HEK293T (cell line): ENCODE results near the gene HIC1.

Experiments used
- CTCF ChIA-PET: fragments of 350-600 bp; formaldehyde crosslinking; extraction: SDS; loops from one replicate; lab custom pipeline; 2021; ENCODE audit warnings: antibody characterized with exemption, inconsistent platforms; lab: Yijun Ruan, JAX
- POLR2A ChIA-PET: fragments of 350-600 bp; formaldehyde crosslinking; extraction: SDS; loops from one replicate; lab custom pipeline; 2020; ENCODE audit warnings: antibody characterized with exemption, inconsistent platforms; lab: Yijun Ruan, JAX
- DNase-seq: peaks from one replicate; pipeline ENCODE4 v3.0.0; 2012; ENCODE audit warnings: mixed read lengths; ENCODE audit errors: extremely low spot score
- ARNT ChIP-seq: fragments of 450-650 bp; IDR thresholded peaks from 2 replicates; pipeline ENCODE4 v1.6.1; 2017; ENCODE audit warnings: mild to moderate bottlenecking
- BHLHE40 ChIP-seq: fragments of 450-650 bp; IDR thresholded peaks from 2 replicates; pipeline ENCODE4 v1.6.1; 2016; ENCODE audit warnings: mild to moderate bottlenecking, moderate library complexity, borderline replicate concordance
- CTBP1 ChIP-seq: fragments of 450-650 bp; IDR thresholded peaks from 2 replicates; pipeline ENCODE4 v1.6.1; 2016; ENCODE audit warnings: borderline replicate concordance
- ELF4 ChIP-seq: fragments of 450-650 bp; IDR thresholded peaks from 2 replicates; pipeline ENCODE4 v1.6.1; 2017; ENCODE audit warnings: antibody characterized with exemption
- FOXA1 ChIP-seq: fragments of 450-650 bp; IDR thresholded peaks from 2 replicates; pipeline ENCODE4 v1.6.1; 2016; ENCODE audit warnings: mild to moderate bottlenecking
- FOXK2 ChIP-seq: fragments of 450-650 bp; IDR thresholded peaks from 2 replicates; pipeline ENCODE4 v1.6.1; 2016; ENCODE audit warnings: mild to moderate bottlenecking
- FOXM1 ChIP-seq: fragments of 450-650 bp; IDR thresholded peaks from 2 replicates; pipeline ENCODE4 v1.6.1; 2017; ENCODE audit warnings: mild to moderate bottlenecking, borderline replicate concordance
- HDGF ChIP-seq: fragments of 450-650 bp; IDR thresholded peaks from 2 replicates; pipeline ENCODE4 v1.6.1; 2017; ENCODE audit warnings: antibody characterized with exemption, borderline replicate concordance
- L3MBTL2 ChIP-seq: fragments of 450-650 bp; conservative IDR thresholded peaks from 2 replicates; pipeline ENCODE4 v1.6.1; 2016; ENCODE audit warnings: mild to moderate bottlenecking
- LEF1 ChIP-seq: fragments of 450-650 bp; IDR thresholded peaks from 2 replicates; pipeline ENCODE4 v1.6.1; 2017; ENCODE audit warnings: mild to moderate bottlenecking, borderline replicate concordance
- NFRKB ChIP-seq: fragments of 450-650 bp; IDR thresholded peaks from 2 replicates; pipeline ENCODE4 v1.6.1; 2016; ENCODE audit warnings: mild to moderate bottlenecking, moderate library complexity
- SP1 ChIP-seq: fragments of 450-650 bp; IDR thresholded peaks from 2 replicates; pipeline ENCODE4 v1.6.1; 2017
- SUZ12 ChIP-seq: fragments of 450-650 bp; IDR thresholded peaks from 2 replicates; pipeline ENCODE4 v1.6.1; 2016; ENCODE audit warnings: mild to moderate bottlenecking
- TARDBP ChIP-seq: fragments of 450-650 bp; IDR thresholded peaks from 2 replicates; pipeline ENCODE4 v1.6.1; 2016
- ZNF384 ChIP-seq: fragments of 450-650 bp; IDR thresholded peaks from 2 replicates; pipeline ENCODE4 v1.6.1; 2016
- TF ChIP-seq, protein P1 (sequence below): fragments of 450-650 bp; IDR thresholded peaks from 2 replicates; pipeline ENCODE4 v1.6.1; 2016

Gene HIC1

DNA sequence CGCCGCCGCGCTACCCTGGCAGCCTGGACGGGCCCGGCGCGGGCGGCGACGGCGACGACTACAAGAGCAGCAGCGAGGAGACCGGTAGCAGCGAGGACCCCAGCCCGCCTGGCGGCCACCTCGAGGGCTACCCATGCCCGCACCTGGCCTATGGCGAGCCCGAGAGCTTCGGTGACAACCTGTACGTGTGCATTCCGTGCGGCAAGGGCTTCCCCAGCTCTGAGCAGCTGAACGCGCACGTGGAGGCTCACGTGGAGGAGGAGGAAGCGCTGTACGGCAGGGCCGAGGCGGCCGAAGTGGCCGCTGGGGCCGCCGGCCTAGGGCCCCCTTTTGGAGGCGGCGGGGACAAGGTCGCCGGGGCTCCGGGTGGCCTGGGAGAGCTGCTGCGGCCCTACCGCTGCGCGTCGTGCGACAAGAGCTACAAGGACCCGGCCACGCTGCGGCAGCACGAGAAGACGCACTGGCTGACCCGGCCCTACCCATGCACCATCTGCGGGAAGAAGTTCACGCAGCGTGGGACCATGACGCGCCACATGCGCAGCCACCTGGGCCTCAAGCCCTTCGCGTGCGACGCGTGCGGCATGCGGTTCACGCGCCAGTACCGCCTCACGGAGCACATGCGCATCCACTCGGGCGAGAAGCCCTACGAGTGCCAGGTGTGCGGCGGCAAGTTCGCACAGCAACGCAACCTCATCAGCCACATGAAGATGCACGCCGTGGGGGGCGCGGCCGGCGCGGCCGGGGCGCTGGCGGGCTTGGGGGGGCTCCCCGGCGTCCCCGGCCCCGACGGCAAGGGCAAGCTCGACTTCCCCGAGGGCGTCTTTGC is 3.1 kb downstream of the HIC1 start:
- ChIA-PET CTCF (interaction anchor here (0.6 to 1.8 kb wide), 4 partner anchors 35 to 187 kb away, joined by 3 to 8 read pairs (median 3); no protein-coding TSS in a partner anchor), POLR2A (no interaction called here)
- TF ChIP-seq TARDBP (no peak), LEF1 (no peak), SP1 (no peak), ARNT (no peak), FOXK2 (no peak), CTBP1 (no peak), ELF4 (no peak), BHLHE40 (no peak), ZNF384 (no peak), SUZ12 (no peak)
- no peak for DNase-seq

DNA sequence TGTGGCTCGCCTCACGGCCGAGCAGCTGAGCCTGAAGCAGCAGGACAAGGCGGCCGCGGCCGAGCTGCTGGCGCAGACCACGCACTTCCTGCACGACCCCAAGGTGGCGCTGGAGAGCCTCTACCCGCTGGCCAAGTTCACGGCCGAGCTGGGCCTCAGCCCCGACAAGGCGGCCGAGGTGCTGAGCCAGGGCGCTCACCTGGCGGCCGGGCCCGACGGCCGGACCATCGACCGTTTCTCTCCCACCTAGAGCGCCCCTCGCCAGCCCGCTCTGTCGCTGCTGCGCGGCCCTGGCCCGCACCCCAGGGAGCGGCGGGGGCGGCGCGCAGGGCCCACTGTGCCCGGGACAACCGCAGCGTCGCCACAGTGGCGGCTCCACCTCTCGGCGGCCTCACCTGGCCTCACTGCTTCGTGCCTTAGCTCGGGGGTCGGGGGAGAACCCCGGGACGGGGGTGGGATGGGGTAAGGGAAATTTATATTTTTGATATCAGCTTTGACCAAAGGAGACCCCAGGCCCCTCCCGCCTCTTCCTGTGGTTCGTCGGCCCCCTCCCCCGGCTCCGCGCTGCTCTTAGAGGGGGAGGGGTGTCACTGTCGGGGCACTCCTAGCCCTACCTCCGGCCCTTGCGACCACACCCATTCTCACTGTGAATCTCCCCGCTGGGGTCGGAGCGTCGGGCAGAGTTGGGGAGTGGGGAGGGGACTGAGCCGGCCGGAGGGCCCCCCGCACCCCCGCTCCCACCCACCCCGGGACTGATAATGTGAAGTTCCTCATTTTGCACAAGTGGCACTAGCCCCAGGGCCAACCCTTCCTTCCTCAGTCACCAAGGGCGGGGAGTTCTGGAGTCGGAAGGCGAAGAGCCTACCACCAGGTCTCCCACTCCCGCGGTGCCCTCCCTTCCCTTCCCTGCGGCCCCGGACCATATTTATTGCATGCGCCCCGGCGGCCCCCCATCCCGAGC is 4.0 kb downstream of the HIC1 start:
- ChIA-PET CTCF (interaction anchor here (0.6 to 1.8 kb wide), 4 partner anchors 35 to 186 kb away, joined by 3 to 8 read pairs (median 3); no protein-coding TSS in a partner anchor), POLR2A (no interaction called here)
- DNase-seq: peak; percentile 24
- TF ChIP-seq NFRKB: no peak
- TF ChIP-seq FOXK2: no peak
- TF ChIP-seq FOXA1: no peak

DNA sequence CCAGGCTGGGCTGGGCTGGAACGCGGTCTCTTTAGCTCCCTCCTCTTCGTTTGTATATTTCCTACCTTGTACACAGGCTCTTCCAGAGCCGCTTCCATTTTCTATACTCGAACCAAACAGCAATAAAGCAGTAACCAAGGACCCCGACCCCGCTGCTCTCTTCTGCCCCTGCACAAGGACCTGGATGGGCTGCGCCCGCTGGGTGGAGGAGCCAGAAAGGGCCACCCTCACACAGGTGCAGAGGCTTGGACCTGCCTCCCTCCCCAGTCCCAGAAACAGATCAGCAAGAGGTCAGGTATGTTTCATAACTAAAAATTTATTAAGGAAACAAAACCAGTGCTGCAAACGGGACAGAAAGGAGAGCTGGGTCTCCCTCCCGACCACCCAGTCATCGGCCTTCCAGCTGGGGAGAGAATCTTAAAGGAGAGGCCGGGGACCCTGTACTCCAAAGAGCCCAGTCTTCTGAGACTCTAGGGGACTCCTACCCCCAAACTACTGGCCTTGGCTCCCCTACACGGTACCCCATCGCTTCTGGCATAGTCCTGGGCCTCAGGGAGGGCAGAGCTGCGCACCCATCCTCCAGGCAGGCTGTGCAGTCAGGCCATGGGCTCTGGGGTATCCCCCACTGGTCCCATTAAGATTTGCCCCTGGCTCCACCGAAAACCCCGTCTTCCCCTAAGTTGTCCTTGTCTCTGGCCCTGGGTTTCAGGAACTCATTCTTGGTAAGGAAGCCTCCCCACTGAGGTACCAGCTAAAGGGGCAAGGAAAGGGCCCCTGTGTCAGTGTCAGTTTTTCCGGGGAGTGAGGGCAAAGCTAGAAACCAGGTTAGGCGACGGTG is 4.9 kb downstream of the HIC1 start:
- POLR2A ChIA-PET: no interaction called here
- TF ChIP-seq SUZ12: no peak
- no peak for TF ChIP-seq L3MBTL2
- no peak for TF ChIP-seq BHLHE40
- TF ChIP-seq ZNF384: no peak
- TF ChIP-seq ARNT: no peak
- TF ChIP-seq FOXM1: no peak
- TF ChIP-seq FOXK2: no peak
- no peak for TF ChIP-seq FOXA1
- no peak for TF ChIP-seq TARDBP
- TF ChIP-seq SP1: no peak
- TF ChIP-seq, protein P1, sequence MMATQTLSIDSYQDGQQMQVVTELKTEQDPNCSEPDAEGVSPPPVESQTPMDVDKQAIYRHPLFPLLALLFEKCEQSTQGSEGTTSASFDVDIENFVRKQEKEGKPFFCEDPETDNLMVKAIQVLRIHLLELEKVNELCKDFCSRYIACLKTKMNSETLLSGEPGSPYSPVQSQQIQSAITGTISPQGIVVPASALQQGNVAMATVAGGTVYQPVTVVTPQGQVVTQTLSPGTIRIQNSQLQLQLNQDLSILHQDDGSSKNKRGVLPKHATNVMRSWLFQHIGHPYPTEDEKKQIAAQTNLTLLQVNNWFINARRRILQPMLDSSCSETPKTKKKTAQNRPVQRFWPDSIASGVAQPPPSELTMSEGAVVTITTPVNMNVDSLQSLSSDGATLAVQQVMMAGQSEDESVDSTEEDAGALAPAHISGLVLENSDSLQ: no peak
- TF ChIP-seq ELF4: no peak
- TF ChIP-seq HDGF: no peak
- TF ChIP-seq LEF1: no peak
- TF ChIP-seq NFRKB: no peak
- no peak for TF ChIP-seq CTBP1
- DNase-seq: no peak
- CTCF ChIA-PET: interaction anchor here (1.6 kb wide), 1 partner anchor 185 kb away, joined by 8 read pairs; no protein-coding TSS in a partner anchor

GRCh38 chr17:2060385-2060658 is 5.4 kb downstream of the HIC1 start:
- CTCF ChIA-PET: no interaction called here
- TF ChIP-seq SP1 (no peak), ELF4 (no peak), NFRKB (no peak), HDGF (no peak), TARDBP (no peak), BHLHE40 (no peak), LEF1 (no peak), FOXK2 (no peak)
- DNase-seq: no peak
- POLR2A ChIA-PET: no interaction called here

GRCh38 chr17:2060681-2061440 is 6.0 kb downstream of the HIC1 start:
- ChIA-PET CTCF (no interaction called here), POLR2A (no interaction called here)
- DNase-seq: no peak
- TF ChIP-seq BHLHE40 (no peak), TARDBP (no peak), ELF4 (no peak), FOXK2 (no peak), ARNT (no peak), CTBP1 (no peak), FOXA1 (no peak), NFRKB (no peak), FOXM1 (no peak), LEF1 (no peak), L3MBTL2 (no peak), HDGF (no peak), ZNF384 (no peak), SP1 (no peak), SUZ12 (no peak)
- TF ChIP-seq, protein P1: no peak
